K562 (cell line): ENCODE measurements around the gene KAZN. TPM values are rescaled to one million over a fixed set of nuclear protein-coding genes. Genes with fewer than 3 reads are reported as not detected.

Source experiments
- CREB1 ChIP-seq, 2 experiments: sonication (generic) in 1 of 2; formaldehyde crosslinking in 1 of 2; IDR thresholded peaks; 2 replicates each; pipeline versions ENCODE4 v1.6.1 to v1.8.0; 2012 to 2022; ENCODE audit warnings: inconsistent platforms in 1 of 2, mild to moderate bottlenecking in 1 of 2, missing genetic modification reagents in 1 of 2, moderate library complexity in 1 of 2
- CREM ChIP-seq: IDR thresholded peaks from 2 replicates; pipeline ENCODE4 v1.6.1; 2014; ENCODE audit warnings: antibody characterized with exemption, low read depth
- GABPB1 ChIP-seq: sonication (generic); formaldehyde crosslinking; IDR thresholded peaks from 2 replicates; pipeline ENCODE4 v1.8.0; 2022; ENCODE audit warnings: mild to moderate bottlenecking, missing genetic modification reagents
- HOXB6 ChIP-seq: fragments of 250-450 bp; sonication (Bioruptor Pico); IDR thresholded peaks from 2 replicates; pipeline ENCODE4 v1.5.1; 2022; ENCODE audit warnings: mild to moderate bottlenecking, borderline replicate concordance
- MCM2 ChIP-seq: fragments of 450-650 bp; IDR thresholded peaks from 2 replicates; pipeline ENCODE4 v1.6.1; 2017; ENCODE audit warnings: low read depth, mild to moderate bottlenecking
- NFIC ChIP-seq: fragments of 450-650 bp; IDR thresholded peaks from 2 replicates; pipeline ENCODE4 v1.6.1; 2017; ENCODE audit warnings: mild to moderate bottlenecking, inconsistent platforms
- REST ChIP-seq, 2 experiments: fragments of 450-650 bp; formaldehyde crosslinking in 1 of 2; IDR thresholded peaks; 2 replicates each; pipeline versions ENCODE4 v1.4.0 to v1.6.1; 2014 to 2020; ENCODE audit warnings: mild to moderate bottlenecking in 2 of 2, borderline replicate concordance in 1 of 2, low read depth in 1 of 2
- SPI1 ChIP-seq: IDR thresholded peaks from 2 replicates; pipeline ENCODE4 v1.6.1; 2011; ENCODE audit warnings: low read depth, low read length, control low read depth, borderline replicate concordance
- TCF3 ChIP-seq: sonication (generic); formaldehyde crosslinking; IDR thresholded peaks from 2 replicates; pipeline ENCODE4 v1.4.0; 2020; ENCODE audit warnings: mild to moderate bottlenecking, missing genetic modification reagents
- VEZF1 ChIP-seq: fragments of 200-800 bp; sonication (Bioruptor generic); IDR thresholded peaks from 2 replicates; pipeline ENCODE4 v1.6.1; 2017; ENCODE audit warnings: missing genetic modification characterization, missing compliant biosample characterization
- ZNF134 ChIP-seq: fragments of 250-450 bp; sonication (Bioruptor Pico); conservative IDR thresholded peaks from 2 replicates; pipeline ENCODE4 v1.4.0; 2020
- ZNF586 ChIP-seq: fragments of 450-650 bp; formaldehyde crosslinking; conservative IDR thresholded peaks from 2 replicates; pipeline ENCODE4 v1.4.0; 2020; ENCODE audit warnings: mild to moderate bottlenecking, moderate library complexity
- ZNF740 ChIP-seq, 3 experiments: fragments of 200-800 bp in 1 of 3; sonication (Bioruptor generic) in 1 of 3; sonication (generic) in 1 of 3; formaldehyde crosslinking in 1 of 3; IDR thresholded peaks; 2 replicates each; pipeline versions ENCODE4 v1.6.1 to v1.8.0; 2016 to 2022; ENCODE audit warnings: mild to moderate bottlenecking in 2 of 3, missing compliant biosample characterization in 2 of 3, missing genetic modification characterization in 2 of 3, missing genetic modification reagents in 1 of 3
- polyA plus RNA-seq, 8 experiments: library from polyadenylated mRNA; depleted of rRNA in 4 of 8; stranded (reverse) in 5 of 8; unstranded in 3 of 8; fragments of >200 nt; fragmentation: Nextera tagmentation in 2 of 8; fragmentation: Illumina TruSeq in 1 of 8; extraction: Ambion mirVana in 2 of 8; extraction: Trizol in 1 of 8; gene quantifications; 2 replicates each; pipeline versions ENCODE4 v1.2.1 to v1.2.3, GENCODE V29; 2011 to 2014; ENCODE audit warnings: inconsistent platforms in 1 of 8, missing spikeins in 1 of 8
- total RNA-seq, 7 experiments: library from RNA; depleted of rRNA in 6 of 7; stranded (reverse); fragments of >200 nt in 6 of 7; fragmentation: Illumina TruSeq in 2 of 7; extraction: Trizol in 2 of 7; gene quantifications; 2 replicates each; pipeline versions ENCODE4 v1.2.1 to v1.2.3, GENCODE V29; 2011 to 2021; ENCODE audit warnings: low replicate concordance in 1 of 7
- TF ChIP-seq, protein P1 (sequence below): sonication (generic); formaldehyde crosslinking; IDR thresholded peaks from 2 replicates; pipeline ENCODE4 v1.8.0; 2022; ENCODE audit warnings: missing genetic modification reagents, mild to moderate bottlenecking, moderate library complexity, borderline replicate concordance

KAZN gene
- total and polyA plus RNA-seq, 9 of the 15 experiments (the other 6 are each of a cell fraction or from before 2014, with no cell fraction given): 2.1 to 21.6 (median 5.4) TPM

DNA sequence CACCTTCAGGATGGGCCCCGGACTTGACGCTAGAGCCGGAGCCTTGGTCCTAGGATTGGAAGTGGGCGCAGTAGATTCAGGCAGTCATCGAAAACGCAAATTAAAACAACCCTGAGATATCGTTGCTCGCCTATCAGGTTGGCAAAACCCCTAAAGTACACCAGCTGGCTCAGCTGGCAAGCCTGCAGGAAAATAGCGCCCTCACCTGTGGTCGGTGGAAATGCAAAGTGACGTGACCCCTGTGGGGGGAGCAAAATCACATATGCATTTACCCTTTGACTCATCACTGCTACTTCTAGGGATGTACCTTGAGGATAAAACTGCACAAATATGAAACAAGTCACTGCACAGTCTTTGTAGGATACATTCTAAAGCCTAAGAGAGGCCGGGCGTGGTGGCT is 384.8 kb downstream of the KAZN start (continued):
- peak; percentile 12; the same call in 1 of the 2 replicates for TF ChIP-seq REST (IDR thresholded peaks at IDR 0.05; ENCODE audit: borderline replicate concordance)
- no peak for TF ChIP-seq REST (CRISPR knock-in tag; IDR thresholded peaks at IDR 0.05; ENCODE audit: low read depth)
- TF ChIP-seq GABPB1 (CRISPR knock-in tag): no peak
- no peak for TF ChIP-seq HOXB6
- peak; percentile 86 for TF ChIP-seq ZNF740 (CRISPR knock-in tag; IDR thresholded peaks at IDR 0.05)
- no peak for TF ChIP-seq ZNF740 (tag; IDR thresholded peaks at IDR 0.05)
- peak; percentile 15; the same call in 1 of the 2 replicates for TF ChIP-seq NFIC
- 0 out of 2 replicates have a peak, but pooled peaks have one; percentile 12 for TF ChIP-seq VEZF1 (CRISPR knock-in tag)
- TF ChIP-seq ZNF134 (CRISPR knock-in tag): no peak
- TF ChIP-seq CREM: peak; percentile 67
- TF ChIP-seq SPI1: no peak
- no peak for TF ChIP-seq CREB1 (IDR thresholded peaks at IDR 0.05)
- 0 out of 2 replicates have a peak, but pooled peaks have one; percentile 29 for TF ChIP-seq CREB1 (CRISPR knock-in tag; IDR thresholded peaks at IDR 0.05)
- TF ChIP-seq MCM2: no peak
- TF ChIP-seq, protein P1, sequence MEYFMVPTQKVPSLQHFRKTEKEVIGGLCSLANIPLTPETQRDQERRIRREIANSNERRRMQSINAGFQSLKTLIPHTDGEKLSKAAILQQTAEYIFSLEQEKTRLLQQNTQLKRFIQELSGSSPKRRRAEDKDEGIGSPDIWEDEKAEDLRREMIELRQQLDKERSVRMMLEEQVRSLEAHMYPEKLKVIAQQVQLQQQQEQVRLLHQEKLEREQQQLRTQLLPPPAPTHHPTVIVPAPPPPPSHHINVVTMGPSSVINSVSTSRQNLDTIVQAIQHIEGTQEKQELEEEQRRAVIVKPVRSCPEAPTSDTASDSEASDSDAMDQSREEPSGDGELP (CRISPR knock-in tag): peak; percentile 67; the same call in 1 of the 2 replicates
- no peak for TF ChIP-seq ZNF586 (CRISPR knock-in tag)
- no peak for TF ChIP-seq TCF3 (CRISPR knock-in tag)
